Thyroid gland (tissue), 4 donors: ENCODE data around the gene LKAAEAR1. TPM values are rescaled to one million over a fixed set of nuclear protein-coding genes. Genes with fewer than 3 reads are reported as not detected.

Experiments used
- DNase-seq, 2 donors: peaks; one replicate each; pipeline ENCODE4 v3.0.0-alpha.2; 2019
- H3K27ac ChIP-seq, 3 donors: fragments of 200-600 bp; sonication (generic); 1 replicate in 2 of 3; 2 replicates in 1 of 3; pipeline ENCODE4 v1.5.1; 2016 to 2019; ENCODE audit warnings: mild to moderate bottlenecking in 1 of 3, moderate library complexity in 1 of 3
- H3K27me3 ChIP-seq: fragments of 200-600 bp; sonication (generic); one replicate; pipeline ENCODE4 v1.5.1; 2019
- H3K36me3 ChIP-seq, 2 donors: fragments of 200-600 bp; sonication (generic); one replicate each; pipeline ENCODE4 v1.5.1; 2016 to 2019
- H3K4me1 ChIP-seq, 2 donors: fragments of 200-600 bp; sonication (generic); one replicate each; pipeline ENCODE4 v1.5.1; 2017 to 2019
- H3K4me3 ChIP-seq, 3 donors: fragments of 200-600 bp; sonication (generic); replicated peaks in 1 of 3; 1 replicate in 2 of 3; 2 replicates in 1 of 3; pipeline ENCODE4 v1.5.1; 2016; ENCODE audit warnings: mild to moderate bottlenecking in 1 of 3
- H3K9me3 ChIP-seq: fragments of 200-600 bp; sonication (generic); one replicate; pipeline ENCODE4 v1.5.1; 2017
- CTCF ChIP-seq, 6 experiments: fragments of 200-600 bp in 3 of 6; fragments of 450-650 bp in 3 of 6; sonication (generic) in 3 of 6; IDR thresholded peaks; one replicate each; pipeline ENCODE4 v1.5.1; 2016 to 2019; ENCODE audit warnings: antibody characterized with exemption in 6 of 6, mild to moderate bottlenecking in 2 of 6, inconsistent platforms in 1 of 6, moderate library complexity in 1 of 6
- POLR2A ChIP-seq, 2 donors: fragments of 450-650 bp; IDR thresholded peaks; one replicate each; pipeline ENCODE4 v1.6.1; 2017; ENCODE audit warnings: antibody characterized with exemption in 2 of 2, mild to moderate bottlenecking in 2 of 2, moderate library complexity in 1 of 2
- WGBS, 2 donors: methylation state at CpG; one replicate each; pipeline ENCODE4 v1.1.5; 2017; 5-methylcytosine and 5-hydroxymethylcytosine counted together
- intact Hi-C: fragments of 100-400 bp; cut with DNase I; formaldehyde crosslinking; loops from one replicate; pipeline ENCODE4 v1.15.1; 2023
- total RNA-seq, 4 donors: library from RNA; depleted of rRNA; stranded (reverse); fragments of >200 nt; gene quantifications; one replicate each; pipeline ENCODE4 v1.2.3, GENCODE V29; 2016

The LKAAEAR1 gene
- total RNA-seq, 4 donors from 2014 or later, result 1.3 to 1.7 TPM; not detected in 2

GRCh38 chr20:64037199-64037497 lies 47.0 kb downstream of the LKAAEAR1 start:
- WGBS, 2 donors, result 61 to 95% methylated on average over 2 of the region's 3 CpGs
- peaks cover 7 to 45% of the 10 kb centered on the region in 2 donors for H3K4me1 ChIP-seq

GRCh38 chr20:64036346-64037198 lies 47.6 kb downstream of the LKAAEAR1 start:
- 67 to 89% methylated on average over 5 to 14 of the region's 17 CpGs for WGBS, 2 donors
- intact Hi-C loops, result no loop called here
- no peaks in the 10 kb centered on the region for H3K9me3 ChIP-seq
- no peak overlapping the region for H3K4me3 ChIP-seq
- TF ChIP-seq CTCF (IDR thresholded peaks at IDR 0.05) (no peak), POLR2A (IDR thresholded peaks at IDR 0.05) (no peak)
- H3K4me1 ChIP-seq, result peaks cover 7 to 39% of the 10 kb centered on the region in 2 donors
- DNase-seq, result no peak
- peaks cover 19 to 22% of the 10 kb centered on the region in 2 donors for H3K36me3 ChIP-seq
- no peak overlapping the region for H3K27ac ChIP-seq
- H3K27me3 ChIP-seq, result no peaks in the 10 kb centered on the region

More at GRCh38 chr20:64037199-64037497, 47.0 kb downstream of the LKAAEAR1 start:
- Histone ChIP-seq H3K9me3 (no peaks in the 10 kb centered on the region), H3K4me3 (no peak overlapping the region), H3K27ac (no peak overlapping the region), H3K36me3 (peaks cover 15 to 16% of the 10 kb centered on the region in 2 donors), H3K27me3 (no peaks in the 10 kb centered on the region)
- no peak for DNase-seq
- intact Hi-C loops, result no loop called here
- TF ChIP-seq POLR2A (IDR thresholded peaks at IDR 0.05), result no peak
- TF ChIP-seq CTCF (IDR thresholded peaks at IDR 0.05), result no peak

- DNase-seq, result no peak
- intact Hi-C loops, result no loop called here
- Histone ChIP-seq H3K27me3 (no peaks in the 10 kb centered on the region), H3K9me3 (no peaks in the 10 kb centered on the region), H3K4me3 (no peak within 1 kb of the TSS), H3K27ac (no peak within 1 kb of the TSS), H3K4me1 (peaks cover 7 to 36% of the 10 kb centered on the region in 2 donors), H3K36me3 (peaks cover 19 to 24% of the 10 kb centered on the region in 2 donors)
- TF ChIP-seq POLR2A (IDR thresholded peaks at IDR 0.05) (no peak), CTCF (IDR thresholded peaks at IDR 0.05) (no peak)
- 57 to 75% methylated on average over 2 to 8 of the region's 10 CpGs for WGBS, 2 donors
Measured at GRCh38 chr20:64035933-64036345, 48.3 kb downstream of the LKAAEAR1 start, which contains the start of gene C20orf204. Gene C20orf204, plus strand, starts transcription at chr20:64036182. Its CDS starts 142 bp downstream, at chr20:64036324.

GRCh38 chr20:64035066-64035932 lies 48.9 kb downstream of the LKAAEAR1 start:
- WGBS, 2 donors, result 81 to 82% methylated on average over 11 to 17 of the region's 17 CpGs
- intact Hi-C loops, result no loop called here
- H3K9me3 ChIP-seq, result no peaks in the 10 kb centered on the region
- peaks cover 25 to 31% of the 10 kb centered on the region in 2 donors for H3K36me3 ChIP-seq
- H3K4me3 ChIP-seq, result no peak overlapping the region
- no peak for DNase-seq
- H3K4me1 ChIP-seq, result peaks cover 7 to 29% of the 10 kb centered on the region in 2 donors
- TF ChIP-seq POLR2A (IDR thresholded peaks at IDR 0.05) (no peak), CTCF (IDR thresholded peaks at IDR 0.05) (no peak)
- no peak overlapping the region for H3K27ac ChIP-seq
- no peaks in the 10 kb centered on the region for H3K27me3 ChIP-seq
